HAP-1 (cell line): ENCODE results near the gene DTNB.
A peak's percentile ranks its signal among the peaks of the same experiment; 100 is the strongest.

Experiments
- DNase-seq, 2 experiments: peaks; one replicate each; pipeline ENCODE4 v3.0.0-alpha.2; 2016 to 2020; ENCODE audit warnings: low spot score in 2 of 2
- H3K27me3 ChIP-seq: fragments of 250-450 bp; sonication (Bioruptor Pico); 2 replicates; pipeline ENCODE4 v1.5.1; 2020; ENCODE audit warnings: low read depth, mild to moderate bottlenecking, moderate library complexity
- H3K36me3 ChIP-seq: fragments of 250-450 bp; sonication (Bioruptor Pico); replicated peaks from 2 replicates; pipeline ENCODE4 v1.5.1; 2020; ENCODE audit warnings: mild to moderate bottlenecking
- H3K4me1 ChIP-seq: fragments of 250-450 bp; sonication (Bioruptor Pico); 2 replicates; pipeline ENCODE4 v1.5.1; 2020; ENCODE audit warnings: mild to moderate bottlenecking
- H3K4me3 ChIP-seq: fragments of 250-450 bp; sonication (Bioruptor Pico); 2 replicates; pipeline ENCODE4 v1.5.1; 2020; ENCODE audit warnings: mild to moderate bottlenecking, moderate library complexity
- H3K9me3 ChIP-seq: fragments of 250-450 bp; sonication (Bioruptor Pico); 2 replicates; pipeline ENCODE4 v1.5.1; 2020; ENCODE audit warnings: mild to moderate bottlenecking, moderate library complexity
- in situ Hi-C: fragments of 300-500 bp; cut with MboI; formaldehyde crosslinking; loops from 3 replicates; pipeline ENCODE4 v1.14.3; 2020; ENCODE audit warnings: low sequenced_read_pairs, inconsistent platforms, mixed read lengths

The DTNB gene

GRCh38 chr2:25448808-25449207, 224.6 kb downstream of the DTNB start:
- Histone ChIP-seq H3K4me1 (peaks cover 11% of the 10 kb centered on the region), H3K9me3 (no peaks in the 10 kb centered on the region), H3K4me3 (no peak overlapping the region), H3K27me3 (no peaks in the 10 kb centered on the region), H3K36me3 (0 out of 2 replicates have a peak, but pooled peaks cover 3% of the 10 kb centered on the region)
- DNase-seq, result no peak
- in situ Hi-C loops, result no loop called here

GRCh38 chr2:25447018-25447417, 226.4 kb downstream of the DTNB start:
- Histone ChIP-seq H3K4me1 (peaks cover 11% of the 10 kb centered on the region), H3K27me3 (no peaks in the 10 kb centered on the region), H3K36me3 (0 out of 2 replicates have a peak, but pooled peaks cover 3% of the 10 kb centered on the region), H3K9me3 (no peaks in the 10 kb centered on the region), H3K4me3 (no peak overlapping the region)
- DNase-seq, result no peak
- in situ Hi-C loops, result no loop called here

DNA sequence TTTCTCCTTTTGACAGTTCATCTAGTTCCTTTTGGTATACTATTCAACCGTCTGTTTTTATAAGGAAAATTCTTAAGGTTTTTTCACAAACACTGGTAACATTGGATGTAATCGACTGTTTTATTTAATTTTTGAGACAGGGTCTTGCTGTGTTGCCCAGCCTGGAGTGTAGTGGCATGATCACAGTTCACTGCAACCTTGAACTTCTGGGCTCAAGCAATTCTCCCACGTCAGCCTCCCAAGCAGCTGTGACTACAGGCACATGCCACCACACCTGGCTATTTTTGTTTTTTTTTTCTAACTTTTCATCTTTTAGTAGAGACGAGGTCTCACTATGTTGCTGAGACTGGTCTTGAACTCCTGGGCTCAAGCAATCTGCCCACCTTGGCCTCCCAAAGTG, 227.3 kb downstream of the DTNB start:
- Histone ChIP-seq H3K27me3 (no peaks in the 10 kb centered on the region), H3K9me3 (no peaks in the 10 kb centered on the region), H3K4me1 (peaks cover 11% of the 10 kb centered on the region), H3K4me3 (no peak overlapping the region), H3K36me3 (0 out of 2 replicates have a peak, but pooled peaks cover 3% of the 10 kb centered on the region)
- DNase-seq, result no peak
- in situ Hi-C loops, result no loop called here

DNA sequence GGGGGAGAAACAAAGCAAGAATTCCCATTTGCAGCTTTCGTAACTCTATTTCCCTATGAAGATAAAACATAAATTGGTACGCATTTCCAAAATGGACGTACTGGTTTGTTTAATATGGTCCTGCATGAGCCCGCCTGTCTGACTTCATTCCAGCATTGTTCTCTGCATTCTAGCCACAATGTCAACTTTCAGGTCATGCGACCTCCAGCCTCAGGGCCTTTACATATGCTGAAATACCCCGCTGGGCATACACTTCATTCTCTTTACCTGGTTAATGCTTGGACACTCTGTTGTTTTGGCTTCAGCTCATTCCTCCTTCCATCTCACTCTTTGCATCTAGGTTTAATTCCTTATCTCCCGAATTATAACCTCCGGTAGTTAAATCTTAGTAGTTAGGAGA, 227.9 kb downstream of the DTNB start:
- Histone ChIP-seq H3K9me3 (no peaks in the 10 kb centered on the region), H3K4me1 (peaks cover 11% of the 10 kb centered on the region), H3K4me3 (no peak overlapping the region), H3K36me3 (0 out of 2 replicates have a peak, but pooled peaks cover 3% of the 10 kb centered on the region), H3K27me3 (no peaks in the 10 kb centered on the region)
- peak in 1 of 2 experiments; percentile 10 for DNase-seq
- in situ Hi-C loops, result no loop called here

DNA sequence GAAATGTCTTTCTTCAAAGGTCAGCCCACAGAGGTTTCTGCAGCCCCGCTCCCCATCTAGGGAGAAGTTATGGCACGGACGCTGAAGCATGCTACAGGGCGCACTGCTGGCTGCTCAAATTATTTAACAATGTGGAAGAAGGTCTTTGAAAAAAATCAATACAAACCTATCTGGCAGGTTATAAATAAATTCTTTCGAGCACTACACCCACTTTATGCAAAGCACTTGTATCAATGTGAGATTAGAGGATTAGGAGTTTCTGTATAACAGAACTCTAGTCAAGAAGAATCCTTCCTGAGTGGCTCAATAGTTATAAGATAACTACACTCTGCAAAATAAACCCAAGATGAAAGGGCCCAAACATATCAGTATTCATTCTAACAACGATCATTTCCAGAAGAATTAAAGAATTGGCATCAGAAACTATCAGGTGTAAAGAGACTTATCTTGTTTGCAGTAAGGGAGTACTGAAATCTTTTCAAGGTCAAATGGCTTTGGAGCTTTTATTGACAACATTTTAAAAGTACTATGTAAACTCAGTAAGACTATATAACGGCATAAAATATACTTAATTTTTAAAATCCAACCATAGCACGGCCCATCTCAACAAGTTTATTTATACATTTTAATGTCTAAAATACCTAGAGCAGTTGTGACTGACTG, 228.6 kb downstream of the DTNB start:
- Histone ChIP-seq H3K9me3 (no peaks in the 10 kb centered on the region), H3K27me3 (no peaks in the 10 kb centered on the region), H3K4me3 (no peak overlapping the region), H3K4me1 (peaks cover 11% of the 10 kb centered on the region), H3K36me3 (0 out of 2 replicates have a peak, but pooled peaks cover 3% of the 10 kb centered on the region)
- in situ Hi-C loops, result no loop called here
- DNase-seq, result peak in 1 of 2 experiments; percentile 48

DNA sequence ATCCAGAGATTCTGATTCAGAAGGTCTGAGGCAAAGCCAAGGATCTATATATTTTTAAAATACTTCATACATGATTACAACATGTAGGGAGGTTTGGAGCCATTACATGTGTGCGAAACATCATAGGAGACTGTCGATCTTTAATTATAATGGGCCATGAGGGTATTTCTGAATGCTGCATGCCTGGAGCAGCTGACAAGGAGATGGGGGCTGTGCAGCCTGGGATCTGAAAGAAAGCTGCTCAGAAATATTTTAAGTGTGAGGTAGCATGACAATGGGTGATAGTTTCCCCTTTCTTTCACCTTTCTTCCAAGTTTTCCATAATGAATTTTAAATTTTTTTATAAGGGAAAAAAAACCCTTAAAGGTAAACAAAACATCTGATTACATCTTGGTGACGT, 229.6 kb downstream of the DTNB start:
- in situ Hi-C loops, result no loop called here
- Histone ChIP-seq H3K9me3 (no peaks in the 10 kb centered on the region), H3K36me3 (0 out of 2 replicates have a peak, but pooled peaks cover 3% of the 10 kb centered on the region), H3K4me3 (no peak overlapping the region), H3K27me3 (no peaks in the 10 kb centered on the region), H3K4me1 (peaks cover 11% of the 10 kb centered on the region)
- DNase-seq, result no peak

DNA sequence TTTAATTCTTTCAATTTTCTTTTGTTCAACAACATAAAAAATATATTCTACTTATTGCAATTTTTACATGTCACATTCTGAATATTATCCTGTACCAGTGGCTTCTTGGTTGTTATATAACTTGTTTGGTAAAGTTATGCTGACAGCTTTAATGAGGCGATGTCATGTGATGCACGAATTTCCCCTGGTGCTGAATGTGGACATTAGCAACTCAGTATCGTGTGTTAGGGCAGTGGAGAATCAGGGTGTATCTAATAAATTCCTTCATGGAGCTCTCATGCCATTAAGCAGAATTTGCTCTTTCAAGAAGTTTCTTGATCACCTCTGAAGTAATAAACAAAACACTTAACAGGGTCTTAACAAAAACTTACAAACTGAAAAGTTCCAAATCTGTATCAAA, 232.0 kb downstream of the DTNB start:
- Histone ChIP-seq H3K4me1 (peaks cover 11% of the 10 kb centered on the region), H3K36me3 (no peaks in the 10 kb centered on the region), H3K9me3 (no peaks in the 10 kb centered on the region), H3K4me3 (no peak overlapping the region), H3K27me3 (no peaks in the 10 kb centered on the region)
- in situ Hi-C loops, result no loop called here
- no peak for DNase-seq

DNA sequence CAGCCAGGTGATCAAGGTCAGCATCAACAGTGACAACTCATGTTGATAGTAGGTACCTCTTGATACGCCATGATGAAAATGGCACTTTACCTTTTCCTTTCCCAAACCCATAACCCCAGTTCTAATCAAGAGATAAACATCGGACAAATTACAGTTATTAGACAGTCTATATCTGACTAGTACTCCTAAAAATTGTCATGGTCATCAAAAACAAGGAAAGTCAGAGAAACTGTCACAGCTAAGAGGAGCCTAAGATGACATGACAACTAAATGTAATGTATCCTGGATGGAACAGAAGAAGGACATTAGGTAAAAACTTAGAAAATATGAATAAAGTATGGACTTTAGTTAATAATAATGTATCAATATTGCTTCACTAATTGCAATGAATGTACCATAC, 234.6 kb downstream of the DTNB start:
- no peak overlapping the region for H3K4me3 ChIP-seq
- no peak for DNase-seq
- H3K36me3 ChIP-seq, result no peaks in the 10 kb centered on the region
- H3K9me3 ChIP-seq, result no peaks in the 10 kb centered on the region
- no peaks in the 10 kb centered on the region for H3K27me3 ChIP-seq
- no peaks in the 10 kb centered on the region for H3K4me1 ChIP-seq
- in situ Hi-C loops, result no loop called here

- H3K4me1 ChIP-seq, result no peaks in the 10 kb centered on the region
- in situ Hi-C loops, result no loop called here
- DNase-seq, result no peak
- no peaks in the 10 kb centered on the region for H3K27me3 ChIP-seq
- no peaks in the 10 kb centered on the region for H3K36me3 ChIP-seq
- H3K4me3 ChIP-seq, result no peak overlapping the region
- no peaks in the 10 kb centered on the region for H3K9me3 ChIP-seq
These were observed 235.3 kb downstream of the DTNB start for GRCh38 chr2:25437881-25438662.

GRCh38 chr2:25435421-25435820, 238.0 kb downstream of the DTNB start:
- no peak overlapping the region for H3K4me3 ChIP-seq
- no peaks in the 10 kb centered on the region for H3K36me3 ChIP-seq
- in situ Hi-C loops, result no loop called here

GRCh38 chr2:25431604-25432003, 241.8 kb downstream of the DTNB start:
- DNase-seq, result no peak
- H3K9me3 ChIP-seq, result no peaks in the 10 kb centered on the region
- no peaks in the 10 kb centered on the region for H3K36me3 ChIP-seq
- in situ Hi-C loops, result no loop called here
- H3K4me1 ChIP-seq, result no peaks in the 10 kb centered on the region
- H3K4me3 ChIP-seq, result no peak overlapping the region
- no peaks in the 10 kb centered on the region for H3K27me3 ChIP-seq

More at GRCh38 chr2:25435421-25435820, 238.0 kb downstream of the DTNB start:
- no peaks in the 10 kb centered on the region for H3K9me3 ChIP-seq
- no peak for DNase-seq
- H3K4me1 ChIP-seq, result no peaks in the 10 kb centered on the region
- no peaks in the 10 kb centered on the region for H3K27me3 ChIP-seq

DNA sequence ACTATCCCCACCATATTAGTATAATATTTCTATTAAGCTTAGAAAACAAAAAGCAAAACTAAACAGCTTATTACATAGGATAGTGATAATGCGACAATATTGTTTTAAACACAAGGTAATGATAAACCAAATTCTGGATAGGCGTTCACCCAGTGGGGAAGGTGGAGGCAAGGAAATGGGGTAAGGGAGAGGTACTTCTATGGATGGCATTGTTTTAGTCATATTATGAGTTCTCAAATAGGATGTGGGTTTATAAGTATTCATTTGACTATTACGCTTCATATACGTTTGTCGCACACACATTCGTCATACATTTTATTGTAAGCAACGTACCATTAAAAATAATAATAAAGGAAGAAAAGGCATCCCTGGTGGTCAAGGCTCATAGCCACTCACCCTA, 242.8 kb downstream of the DTNB start:
- Histone ChIP-seq H3K27me3 (no peaks in the 10 kb centered on the region), H3K36me3 (no peaks in the 10 kb centered on the region), H3K4me3 (no peak overlapping the region), H3K9me3 (no peaks in the 10 kb centered on the region), H3K4me1 (no peaks in the 10 kb centered on the region)
- in situ Hi-C loops, result no loop called here
- DNase-seq, result no peak

DNA sequence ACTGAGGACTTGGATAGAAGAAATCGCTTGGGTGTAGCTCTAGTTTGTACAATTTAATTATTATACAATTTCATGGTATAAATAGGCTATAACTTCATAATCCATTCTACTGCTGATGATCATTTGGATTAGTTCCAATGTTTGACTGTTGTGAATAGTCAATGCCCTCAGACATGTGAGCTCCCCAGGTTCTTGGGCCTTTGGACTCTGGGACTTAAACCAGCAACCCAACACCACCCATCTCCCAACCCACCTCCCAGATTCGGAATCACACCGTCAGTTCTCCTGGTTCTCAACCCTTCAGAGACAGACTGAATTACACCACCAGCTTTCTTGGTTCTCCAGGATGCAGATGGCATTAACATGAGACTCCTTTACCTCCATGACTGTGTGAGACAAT, 247.1 kb downstream of the DTNB start:
- DNase-seq, result no peak
- H3K4me3 ChIP-seq, result no peak overlapping the region
- no peaks in the 10 kb centered on the region for H3K9me3 ChIP-seq
- no peaks in the 10 kb centered on the region for H3K36me3 ChIP-seq
- in situ Hi-C loops, result no loop called here
- H3K4me1 ChIP-seq, result no peaks in the 10 kb centered on the region
- no peaks in the 10 kb centered on the region for H3K27me3 ChIP-seq

DNA sequence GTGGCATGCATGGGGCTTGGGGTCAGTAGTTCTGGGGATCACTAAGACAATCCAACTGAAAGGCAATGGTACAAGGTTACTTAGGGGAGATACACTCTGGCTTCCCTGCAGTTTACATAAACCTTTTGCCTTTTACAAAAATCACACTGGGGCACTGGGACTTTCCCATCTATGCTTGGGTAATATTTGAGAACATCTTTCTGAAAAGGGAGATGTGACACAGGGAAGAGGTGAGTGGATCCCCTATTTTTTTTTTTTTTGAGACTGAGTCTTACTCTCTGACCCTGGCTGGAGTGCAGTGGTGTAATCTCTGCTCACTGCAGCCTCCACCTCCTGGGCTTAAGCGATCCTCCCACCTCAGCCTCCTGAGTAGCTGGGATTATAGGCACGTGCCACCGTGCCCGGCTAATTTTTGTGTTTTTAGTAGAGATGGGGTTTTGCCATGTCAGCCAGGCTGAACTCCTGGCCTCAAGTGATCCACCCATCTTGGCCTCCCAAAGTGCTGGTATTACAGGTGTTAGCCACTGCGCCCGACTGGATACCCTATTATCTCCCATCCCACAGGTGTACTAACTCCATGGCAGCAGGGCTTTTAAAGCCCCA, 248.8 kb downstream of the DTNB start:
- H3K4me1 ChIP-seq, result no peaks in the 10 kb centered on the region
- H3K36me3 ChIP-seq, result no peaks in the 10 kb centered on the region
- in situ Hi-C loops, result no loop called here
- DNase-seq, result no peak
- H3K27me3 ChIP-seq, result no peaks in the 10 kb centered on the region
- no peak overlapping the region for H3K4me3 ChIP-seq
- H3K9me3 ChIP-seq, result no peaks in the 10 kb centered on the region
